Mucosa of gallbladder (tissue), 1 donor: ENCODE measurements around the gene GRHL3. TPM values are rescaled to one million over a fixed set of nuclear protein-coding genes. Genes with fewer than 3 reads are reported as not detected.

Experiments used
- DNase-seq: peaks from one replicate; pipeline ENCODE4 v3.0.0-alpha.2; 2020; ENCODE audit warnings: low spot score
- total RNA-seq: library from RNA; stranded (reverse); gene quantifications from one replicate; pipeline ENCODE4 v1.2.1, GENCODE V29; 2021
- donor health status: DM: no; HTN: no; CAD: no.

GRHL3 gene
- total RNA-seq, 1 donor from 2014 or later = 1.4 TPM

DNA sequence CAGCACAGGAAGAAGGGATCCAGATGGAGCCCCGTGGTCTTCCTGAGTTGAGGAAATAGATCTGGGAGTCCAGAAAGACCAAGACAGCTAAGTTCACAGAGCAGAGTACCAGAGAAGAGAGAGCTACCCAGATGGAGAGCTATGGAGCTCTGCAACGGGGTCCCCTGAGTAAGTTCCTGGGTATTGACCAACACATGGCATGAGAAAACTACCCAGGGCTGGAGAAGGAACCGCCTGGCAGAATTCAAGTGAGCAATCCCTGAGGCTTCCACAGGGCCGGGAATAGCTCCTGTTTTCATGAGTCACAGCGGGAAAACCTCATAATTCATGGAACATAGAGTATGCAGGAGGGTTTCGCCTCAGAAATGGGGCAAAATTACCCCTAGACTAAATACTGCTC, 74.7 kb downstream of the GRHL3 start:
- no peak for DNase-seq

DNA sequence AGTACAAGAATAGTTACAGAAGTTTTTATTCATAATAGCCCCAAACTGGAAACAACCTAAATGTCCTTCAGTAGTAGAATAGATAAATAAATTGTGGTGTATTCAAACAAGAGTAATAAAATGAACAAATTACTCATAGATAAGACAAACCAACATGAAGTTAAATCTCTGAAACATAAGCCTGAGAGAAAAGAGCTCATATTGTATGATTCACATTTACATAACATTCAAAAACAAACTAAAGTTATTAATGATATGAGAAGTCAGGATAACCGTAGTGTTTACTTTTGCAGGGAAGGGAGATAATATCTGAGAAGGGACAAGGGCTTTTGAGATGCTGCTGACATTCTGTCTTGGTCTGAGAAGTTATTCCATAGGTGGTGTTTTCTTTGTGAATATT, 80.9 kb downstream of the GRHL3 start:
- DNase-seq = no peak

GRCh38 chr1:24403806-24404205, 84.6 kb downstream of the GRHL3 start:
- no peak for DNase-seq

Other genes starting within 250 kb of the GRHL3 start
- gene MYOM3, start 207.2 kb upstream of the GRHL3 start, total RNA-seq = 1.7 TPM
- 11.6 TPM for gene IL22RA1, start 176.2 kb upstream of the GRHL3 start, total RNA-seq
- gene IFNLR1, start 132.1 kb upstream of the GRHL3 start, total RNA-seq = 11.2 TPM
- gene STPG1, start 94.4 kb downstream of the GRHL3 start, total RNA-seq = 10.8 TPM
- gene NIPAL3, start 96.4 kb downstream of the GRHL3 start, total RNA-seq = 57.4 TPM
- 19.1 TPM for gene RCAN3, start 183.5 kb downstream of the GRHL3 start, total RNA-seq
- gene NCMAP, start 236.7 kb downstream of the GRHL3 start, total RNA-seq = 27.2 TPM